Activated effector memory CD4-positive, alpha-beta T cell treated with anti-CD3 and anti-CD28 coated beads, Interleukin-2, amount 50 U/mL, for 16 hours (primary cell): ENCODE measurements around the gene AKAP6.
"Not testable (repeated sequence)": the region's sequence is repeated elsewhere in the genome, so short reads cannot be mapped to it uniquely, and the experiment has no call there.

ENCODE experiments used
- DNase-seq: peaks from one replicate; pipeline ENCODE4 v3.0.0-alpha.2; 2020

The AKAP6 gene

DNA sequence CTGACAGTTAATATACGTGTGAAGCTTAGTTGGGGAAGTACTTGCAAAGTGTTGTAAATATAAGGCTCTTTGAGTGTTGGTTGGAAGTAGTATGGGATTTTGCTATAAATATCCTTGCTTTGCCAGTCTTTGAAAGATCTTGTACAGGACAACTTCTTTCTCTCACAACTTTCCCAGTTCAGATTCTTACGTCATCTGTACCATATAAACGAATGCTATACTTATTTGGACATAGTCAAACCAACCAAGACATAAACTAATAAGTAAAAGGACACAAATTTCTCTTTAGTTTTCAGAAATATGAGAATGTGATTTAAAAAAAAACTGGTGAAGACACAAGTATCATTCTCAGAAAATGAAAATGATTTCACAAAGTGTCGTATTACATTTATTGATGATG lies 456.5 kb downstream of the AKAP6 start:
- DNase-seq, result no peak

DNA sequence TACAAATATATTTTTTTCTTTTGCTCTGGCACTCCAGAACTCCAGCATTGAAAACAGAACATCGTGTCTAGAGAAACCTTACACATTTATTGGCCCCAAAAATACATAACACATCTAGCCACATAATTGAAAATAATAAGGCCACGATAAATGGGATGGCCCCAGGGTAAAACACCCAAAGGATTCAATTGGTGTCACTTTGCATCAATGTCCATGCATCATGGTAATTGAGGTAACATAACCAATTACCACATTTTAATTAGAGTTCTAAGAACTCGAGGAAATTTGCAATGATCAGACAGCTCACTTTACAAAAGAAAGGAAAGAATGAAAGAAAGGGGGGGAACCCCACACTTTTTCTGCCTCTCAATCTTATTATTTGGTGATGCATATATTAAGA lies 457.8 kb downstream of the AKAP6 start:
- no peak for DNase-seq

DNA sequence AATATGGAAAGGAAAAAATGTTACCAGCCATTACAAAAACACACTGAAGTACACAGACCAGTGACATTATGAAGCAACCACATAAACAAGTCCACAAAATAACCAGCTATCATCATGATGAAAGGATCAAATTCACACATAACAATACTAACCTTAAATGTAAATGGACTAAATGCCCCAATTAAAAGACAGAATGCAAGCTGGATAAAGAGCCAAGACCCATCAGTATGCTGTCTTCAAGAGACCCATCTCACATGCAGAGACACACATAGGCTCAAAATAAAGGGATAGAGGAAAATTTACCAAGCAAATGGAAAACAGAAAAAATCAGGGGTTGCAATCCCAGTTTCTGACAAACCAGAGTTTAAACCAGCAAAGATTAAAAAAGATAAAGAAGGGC lies 463.9 kb downstream of the AKAP6 start:
- DNase-seq, result not testable (repeated sequence)

GRCh38 chr14:32800320-32800719 lies 471.2 kb downstream of the AKAP6 start:
- DNase-seq, result no peak

GRCh38 chr14:32802295-32802694 lies 473.2 kb downstream of the AKAP6 start:
- DNase-seq, result no peak

DNA sequence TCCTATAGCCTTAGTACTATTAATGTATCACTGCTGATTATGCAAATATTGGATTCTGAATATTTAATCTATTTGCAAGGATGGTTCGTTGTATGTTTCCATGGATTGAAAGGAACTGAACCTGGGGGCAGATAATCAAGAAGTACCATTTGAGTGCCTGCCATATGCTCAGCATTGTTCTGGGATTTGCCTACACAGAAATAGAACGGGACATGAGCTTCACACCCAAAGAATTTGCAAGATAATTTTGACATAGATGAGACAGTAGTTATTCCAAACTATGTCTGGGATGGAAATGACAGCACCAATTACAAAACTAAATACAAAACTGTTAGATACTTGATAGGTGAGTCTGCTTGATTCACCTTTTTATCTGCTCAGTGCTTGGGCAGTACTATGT lies 476.9 kb downstream of the AKAP6 start:
- DNase-seq, result no peak

DNA sequence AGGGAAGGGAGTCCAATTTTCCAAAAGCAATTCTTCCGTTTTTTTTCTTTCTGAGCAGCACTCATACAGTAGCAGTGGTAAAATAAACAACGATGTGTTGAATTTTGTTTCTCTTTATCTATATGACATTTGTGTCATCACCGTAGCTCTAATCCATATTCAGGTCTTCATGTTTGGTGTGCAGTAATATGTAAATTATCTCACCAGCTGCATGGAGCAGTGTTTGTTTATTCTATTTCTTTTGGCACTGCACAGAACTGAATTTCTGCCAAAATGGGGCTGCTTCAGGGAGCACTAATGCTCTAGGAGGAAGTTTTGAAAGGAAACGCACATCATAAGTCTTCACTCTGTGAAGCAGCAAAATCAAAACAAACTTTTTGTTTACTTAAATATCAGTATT lies 479.5 kb downstream of the AKAP6 start:
- DNase-seq, result no peak

GRCh38 chr14:32809255-32809654 lies 480.2 kb downstream of the AKAP6 start:
- no peak for DNase-seq

DNA sequence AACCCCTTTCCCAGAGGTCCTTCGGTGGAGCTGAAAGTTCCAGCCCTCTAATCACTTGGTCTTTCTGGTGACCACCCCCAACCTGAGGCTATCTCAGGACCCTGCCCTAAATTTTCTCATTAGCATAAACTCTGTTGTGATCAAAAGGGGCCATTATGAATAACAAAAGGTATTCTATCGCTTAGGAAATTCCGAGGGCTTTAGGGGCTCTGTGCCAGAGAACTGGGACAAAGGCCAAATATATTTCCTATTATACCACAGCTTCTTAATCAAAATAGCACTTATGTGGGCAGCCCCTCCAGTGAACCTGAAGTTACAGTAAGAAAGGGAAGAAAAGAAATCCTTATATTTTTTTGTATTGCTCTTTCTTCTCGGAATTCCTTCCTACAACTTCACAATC lies 484.3 kb downstream of the AKAP6 start:
- DNase-seq, result no peak

- DNase-seq, result no peak
Observed at GRCh38 chr14:32814721-32815120, 485.6 kb downstream of the AKAP6 start.

- no peak for DNase-seq
Observed at GRCh38 chr14:32816588-32816987, 487.5 kb downstream of the AKAP6 start.

- no peak for DNase-seq
Observed at GRCh38 chr14:32817780-32818179, 488.7 kb downstream of the AKAP6 start.

- no peak for DNase-seq
Observed at GRCh38 chr14:32818581-32818980, 489.5 kb downstream of the AKAP6 start.

- DNase-seq, result no peak
Observed at GRCh38 chr14:32820181-32820580, 491.1 kb downstream of the AKAP6 start.

DNA sequence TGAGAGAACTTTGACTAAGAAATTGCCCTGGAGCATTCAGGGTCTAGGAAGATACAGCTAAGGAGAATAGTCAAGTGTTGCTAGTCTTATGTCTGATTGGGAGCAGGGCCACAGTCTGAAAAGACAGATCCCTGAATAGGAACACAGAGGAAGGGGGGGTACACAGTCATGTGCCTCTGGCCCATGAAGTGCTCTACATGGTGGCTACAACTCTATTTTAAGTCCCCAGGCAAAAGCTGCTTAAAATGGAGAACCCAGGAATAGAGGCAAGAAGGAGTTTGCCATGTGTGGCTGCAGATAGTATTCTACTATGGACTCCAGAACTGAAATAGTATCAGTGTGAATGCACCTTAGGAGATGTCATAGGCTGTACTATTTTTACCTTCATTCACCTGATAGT lies 491.6 kb downstream of the AKAP6 start:
- no peak for DNase-seq

DNA sequence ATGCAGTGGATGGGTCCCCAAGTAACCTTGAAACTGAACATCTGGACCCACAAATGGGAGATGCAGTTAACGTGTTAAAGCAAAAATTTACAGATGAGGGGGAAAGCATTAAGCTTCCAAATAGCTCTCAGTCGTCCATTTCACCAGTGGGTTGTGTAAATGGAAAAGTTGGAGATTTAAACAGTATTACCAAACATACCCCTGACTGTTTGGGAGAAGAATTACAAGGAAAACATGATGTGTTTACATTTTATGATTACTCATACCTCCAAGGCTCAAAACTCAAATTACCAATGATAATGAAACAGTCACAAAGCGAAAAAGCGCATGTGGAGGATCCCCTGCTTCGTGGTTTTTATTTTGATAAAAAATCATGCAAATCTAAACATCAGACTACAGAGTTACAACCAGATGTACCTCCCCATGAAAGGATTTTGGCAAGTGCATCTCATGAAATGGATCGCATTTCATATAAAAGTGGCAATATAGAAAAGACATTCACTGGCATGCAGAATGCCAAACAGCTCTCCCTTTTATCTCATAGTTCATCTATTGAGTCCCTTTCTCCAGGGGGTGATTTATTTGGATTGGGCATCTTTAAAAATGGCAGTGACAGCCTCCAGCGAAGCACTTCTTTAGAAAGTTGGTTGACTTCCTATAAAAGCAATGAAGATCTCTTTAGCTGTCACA lies 493.0 kb downstream of the AKAP6 start:
- no peak for DNase-seq

GRCh38 chr14:32823706-32824105 lies 494.6 kb downstream of the AKAP6 start:
- DNase-seq, result no peak

DNA sequence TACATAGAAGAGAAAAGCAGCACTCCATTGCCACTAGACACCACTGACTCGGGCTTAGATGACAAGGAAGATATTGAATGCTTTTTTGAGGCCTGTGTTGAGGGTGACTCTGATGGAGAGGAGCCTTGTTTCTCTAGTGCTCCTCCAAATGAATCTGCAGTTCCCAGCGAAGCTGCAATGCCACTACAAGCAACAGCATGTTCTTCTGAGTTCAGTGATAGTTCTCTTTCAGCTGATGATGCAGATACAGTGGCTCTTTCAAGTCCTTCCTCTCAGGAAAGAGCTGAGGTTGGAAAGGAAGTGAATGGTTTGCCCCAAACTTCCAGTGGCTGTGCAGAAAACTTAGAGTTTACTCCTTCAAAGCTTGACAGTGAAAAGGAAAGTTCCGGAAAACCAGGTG lies 495.1 kb downstream of the AKAP6 start:
- DNase-seq, result no peak

DNA sequence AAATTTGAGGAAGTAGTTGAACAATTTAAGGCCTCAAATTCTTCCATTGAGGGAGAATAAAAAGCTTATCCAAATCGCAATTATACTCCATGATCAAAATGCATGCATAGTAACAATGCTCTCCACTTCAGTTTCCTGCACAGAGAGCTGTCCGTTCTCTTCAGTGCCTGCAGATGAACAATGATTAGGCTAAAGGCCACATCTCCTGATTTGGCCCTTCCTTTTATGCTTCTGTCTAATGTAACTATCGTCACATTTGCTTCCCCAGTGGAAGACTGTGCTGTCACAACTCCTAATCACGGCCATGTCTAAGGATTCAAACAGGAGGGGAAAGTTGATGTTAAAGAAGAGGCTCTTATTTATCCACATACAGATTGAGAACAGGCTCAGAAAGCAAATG lies 496.0 kb downstream of the AKAP6 start:
- DNase-seq, result no peak

DNA sequence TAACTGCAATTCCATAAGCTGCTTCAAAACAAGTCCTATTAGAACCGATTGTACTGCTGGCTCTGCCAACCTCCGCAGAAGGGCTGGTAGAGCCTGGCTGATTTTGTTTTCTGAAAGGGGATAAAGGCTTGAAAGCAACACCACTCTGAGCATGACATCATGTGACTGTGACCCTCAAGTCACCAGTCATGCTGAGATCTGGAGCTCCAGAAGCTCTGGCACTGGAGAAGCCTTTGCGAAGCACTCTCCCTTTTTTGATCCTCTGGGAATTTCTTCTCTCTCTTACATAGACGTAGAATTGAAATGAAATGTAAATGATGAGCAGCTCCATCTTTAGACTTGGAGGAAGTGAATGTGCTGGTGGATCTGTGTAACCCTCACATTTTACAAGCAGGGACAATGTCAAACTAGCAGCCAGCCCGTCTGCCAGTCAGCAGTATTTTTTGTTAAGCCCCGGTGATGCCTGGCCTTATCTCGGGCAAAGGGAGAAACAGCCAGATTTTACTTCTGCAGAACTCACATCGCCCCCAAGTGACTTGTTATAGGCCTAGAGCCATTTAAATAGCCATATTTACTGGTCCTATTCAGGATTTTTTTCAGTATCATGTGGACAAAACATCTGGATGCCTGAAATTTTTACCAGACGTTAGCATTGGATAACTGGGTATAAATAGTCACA lies 497.4 kb downstream of the AKAP6 start:
- DNase-seq, result no peak

- no peak for DNase-seq
Observed at GRCh38 chr14:32827514-32827913, 498.4 kb downstream of the AKAP6 start.

DNA sequence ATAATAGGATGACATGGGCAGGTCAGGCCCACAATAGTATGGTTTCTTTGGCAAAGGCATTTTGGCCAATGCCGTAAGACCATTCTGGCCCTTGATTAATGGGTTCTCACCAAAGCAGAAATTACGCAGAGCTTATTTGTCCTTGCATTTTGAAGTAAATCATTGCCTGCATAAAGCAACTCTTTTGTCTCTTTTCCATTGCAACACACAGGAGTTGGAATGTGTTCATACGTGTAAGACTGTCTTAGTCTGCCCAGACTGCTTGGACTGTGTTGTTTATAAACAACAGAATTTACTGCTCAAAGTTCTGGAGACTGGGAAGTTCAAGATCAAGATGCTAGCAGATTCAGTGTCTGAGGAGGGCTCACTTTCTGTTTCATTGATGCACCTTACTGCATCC lies 506.8 kb downstream of the AKAP6 start:
- no peak for DNase-seq

DNA sequence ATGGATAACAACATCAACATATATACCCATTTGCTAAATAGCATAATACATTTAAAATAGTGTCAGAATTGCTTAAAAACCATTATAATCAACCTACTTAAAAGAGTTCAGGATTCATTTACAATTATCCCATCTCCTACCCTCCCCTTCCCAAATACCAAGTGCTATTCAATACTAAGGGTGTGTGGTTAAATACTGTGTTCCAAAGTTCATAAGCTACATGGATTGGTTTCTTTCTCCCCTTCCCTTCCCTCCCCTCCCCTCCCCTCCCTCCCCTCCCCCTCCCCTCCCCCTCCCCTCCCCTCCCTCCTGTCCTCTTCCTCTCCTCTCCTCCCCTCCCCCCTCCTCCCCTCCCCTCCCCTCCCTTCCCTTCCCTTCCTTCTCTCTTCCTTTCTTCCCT lies 512.6 kb downstream of the AKAP6 start:
- no peak for DNase-seq

DNA sequence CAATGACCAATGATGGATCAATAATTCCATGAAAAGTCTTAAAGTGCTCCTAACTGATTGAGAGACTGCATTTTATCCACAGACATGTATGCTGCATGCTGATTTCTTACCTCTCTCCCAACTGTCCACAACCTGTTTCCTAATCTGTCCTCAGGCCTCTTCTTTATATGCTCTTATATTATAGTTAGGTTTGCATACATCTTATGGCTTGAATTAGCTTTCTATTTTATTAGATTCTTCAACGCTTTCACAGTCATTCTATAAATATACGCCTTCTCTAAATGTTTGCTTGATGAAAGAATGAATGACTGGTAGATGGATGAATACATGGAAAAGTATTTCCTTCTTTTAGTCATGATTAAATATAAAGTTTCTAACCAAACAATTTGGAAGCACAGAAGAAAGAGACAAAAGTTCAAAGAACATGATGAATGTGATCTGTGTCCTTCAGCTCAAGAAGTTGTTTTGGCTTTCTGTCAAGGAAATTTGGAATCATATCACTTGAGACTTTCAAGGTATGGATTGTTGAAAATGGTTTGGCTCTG lies 517.8 kb downstream of the AKAP6 start:
- DNase-seq, result no peak

DNA sequence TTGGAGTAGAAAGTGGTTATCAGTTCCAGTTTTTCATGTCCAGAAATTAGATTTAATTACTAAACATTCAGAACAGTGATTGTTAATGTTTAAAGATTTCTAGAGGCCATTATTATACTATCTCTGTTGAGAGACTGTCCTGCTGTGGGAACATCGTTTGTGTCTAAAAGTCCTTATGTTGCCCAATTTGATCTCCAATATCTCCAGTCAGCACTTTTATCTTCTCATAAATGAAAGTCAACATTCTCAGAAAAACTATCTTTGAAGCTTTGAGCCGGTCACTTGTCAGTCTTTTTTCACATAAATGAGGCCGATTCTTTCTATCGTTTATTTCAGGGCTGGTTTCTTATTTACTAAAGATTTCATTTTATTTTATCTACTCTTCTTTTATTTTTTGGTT lies 518.8 kb downstream of the AKAP6 start:
- DNase-seq, result no peak
